Activated CD4-positive, alpha-beta T cell treated with anti-CD3 and anti-CD28 coated beads, Interleukin-2, Interleukin-4, amounts not matched to agents 100 ng/mL and 50 ng/mL, durations not matched to agents 16 hours and 8 hours (primary cell): Measurements from ENCODE around the gene PHLDB1.

ENCODE experiments used
- DNase-seq: peaks from one replicate; pipeline ENCODE4 v3.0.0-alpha.2; 2020; ENCODE audit warnings: low spot score

The PHLDB1 gene

DNA sequence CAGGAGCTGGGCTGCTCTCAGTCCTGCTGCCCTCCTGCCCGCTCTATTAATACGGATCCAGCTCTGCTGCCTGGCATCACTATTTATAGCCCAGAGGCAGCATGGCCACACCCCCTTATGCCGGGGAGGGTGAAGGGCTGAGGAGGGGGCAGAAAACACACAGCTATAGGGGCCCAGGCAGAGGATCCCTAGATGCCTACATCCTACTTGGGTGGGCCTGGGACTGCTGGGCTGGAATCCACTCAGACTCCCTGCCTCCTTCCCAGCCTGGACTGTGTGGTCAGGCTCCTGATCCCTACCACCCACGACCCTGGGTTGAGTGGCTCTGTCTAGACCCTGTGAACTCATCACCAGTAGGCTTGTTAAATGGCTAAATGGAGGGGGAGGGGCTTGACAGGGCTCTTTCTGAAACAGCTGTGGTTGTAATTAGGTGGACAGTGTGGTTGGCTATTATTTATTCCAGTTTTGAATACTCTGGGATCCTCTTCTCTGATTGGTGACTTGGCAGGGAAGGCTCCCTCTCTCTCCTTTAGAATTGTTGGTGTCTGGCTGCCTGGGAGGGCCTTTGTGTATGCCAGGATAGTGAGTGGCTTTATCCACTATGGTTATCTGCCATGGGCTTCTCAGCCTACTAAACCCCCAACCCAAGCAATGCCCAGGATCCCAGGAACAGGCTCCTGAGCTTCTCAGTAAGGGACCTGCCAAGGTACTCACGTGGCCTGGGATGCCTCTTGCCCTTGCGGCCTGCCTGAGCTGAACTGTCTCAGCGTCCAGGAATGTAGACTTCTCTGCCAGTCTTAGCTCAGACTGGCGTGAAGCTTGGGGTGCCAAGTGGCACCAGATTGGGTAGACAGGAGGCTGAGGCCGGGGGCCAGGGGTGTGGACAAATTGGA is 15.2 kb downstream of the PHLDB1 start:
- DNase-seq = no peak

DNA sequence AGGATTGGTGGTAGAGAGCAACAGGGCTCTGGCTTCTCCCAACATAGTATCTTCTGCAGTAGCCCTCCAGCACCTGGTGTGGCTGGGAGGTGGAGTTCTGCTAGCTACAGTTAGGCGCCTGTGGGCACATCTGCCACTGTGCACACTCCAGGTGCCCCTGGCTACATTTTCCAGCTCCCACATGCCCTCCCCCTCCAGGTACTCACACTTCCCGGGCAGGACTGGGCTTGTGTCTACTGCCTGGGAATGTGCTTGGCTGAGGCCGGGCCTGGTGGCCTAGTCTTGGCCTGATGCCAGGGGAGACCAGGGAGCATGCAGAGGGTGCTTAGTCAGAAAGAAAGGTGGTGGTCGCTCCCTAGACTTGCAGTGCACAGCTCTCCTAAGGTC is 15.8 kb downstream of the PHLDB1 start:
- DNase-seq = no peak

DNA sequence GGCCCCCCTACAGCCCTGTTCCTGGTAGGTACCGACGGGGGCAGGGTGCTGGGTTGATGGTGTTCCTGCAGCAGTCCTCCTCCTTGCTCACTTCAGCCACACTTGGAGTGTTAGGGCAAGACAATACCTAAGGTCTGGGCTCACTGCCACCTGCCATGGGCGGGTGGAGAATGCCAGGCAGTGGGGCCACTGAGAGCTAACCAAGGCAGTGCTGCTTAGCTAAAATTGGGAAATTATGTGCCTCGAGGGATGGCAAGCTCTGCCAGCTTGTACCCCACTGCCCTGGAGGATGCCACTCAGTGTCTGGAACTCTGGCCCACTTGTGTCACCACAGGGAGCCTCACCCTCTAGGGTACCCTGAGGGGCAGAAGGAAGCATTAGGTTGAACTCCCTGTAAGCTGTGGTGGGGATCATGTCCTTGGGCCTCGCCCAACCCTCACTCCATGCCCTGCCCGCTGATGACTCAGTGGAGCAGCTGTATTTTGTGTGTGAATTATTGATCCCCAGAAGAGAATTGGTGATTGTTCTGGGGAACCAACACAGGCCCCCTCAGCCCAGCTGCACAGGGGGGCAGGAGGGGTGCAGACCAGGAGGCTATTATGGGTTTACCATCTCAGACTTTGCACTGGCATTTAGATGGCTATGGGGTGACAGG is 17.7 kb downstream of the PHLDB1 start:
- no peak for DNase-seq

- no peak for DNase-seq
Observed at GRCh38 chr11:118625976-118626375, 18.6 kb downstream of the PHLDB1 start.

- DNase-seq = no peak
Observed at GRCh38 chr11:118627566-118627965, 20.2 kb downstream of the PHLDB1 start.

- no peak for DNase-seq
Observed at GRCh38 chr11:118628031-118628430, 20.6 kb downstream of the PHLDB1 start.

GRCh38 chr11:118628432-118628831 is 21.0 kb downstream of the PHLDB1 start:
- DNase-seq = no peak

GRCh38 chr11:118628861-118629549 is 21.6 kb downstream of the PHLDB1 start:
- DNase-seq = no peak

GRCh38 chr11:118629761-118630661 is 22.6 kb downstream of the PHLDB1 start:
- DNase-seq = no peak

DNA sequence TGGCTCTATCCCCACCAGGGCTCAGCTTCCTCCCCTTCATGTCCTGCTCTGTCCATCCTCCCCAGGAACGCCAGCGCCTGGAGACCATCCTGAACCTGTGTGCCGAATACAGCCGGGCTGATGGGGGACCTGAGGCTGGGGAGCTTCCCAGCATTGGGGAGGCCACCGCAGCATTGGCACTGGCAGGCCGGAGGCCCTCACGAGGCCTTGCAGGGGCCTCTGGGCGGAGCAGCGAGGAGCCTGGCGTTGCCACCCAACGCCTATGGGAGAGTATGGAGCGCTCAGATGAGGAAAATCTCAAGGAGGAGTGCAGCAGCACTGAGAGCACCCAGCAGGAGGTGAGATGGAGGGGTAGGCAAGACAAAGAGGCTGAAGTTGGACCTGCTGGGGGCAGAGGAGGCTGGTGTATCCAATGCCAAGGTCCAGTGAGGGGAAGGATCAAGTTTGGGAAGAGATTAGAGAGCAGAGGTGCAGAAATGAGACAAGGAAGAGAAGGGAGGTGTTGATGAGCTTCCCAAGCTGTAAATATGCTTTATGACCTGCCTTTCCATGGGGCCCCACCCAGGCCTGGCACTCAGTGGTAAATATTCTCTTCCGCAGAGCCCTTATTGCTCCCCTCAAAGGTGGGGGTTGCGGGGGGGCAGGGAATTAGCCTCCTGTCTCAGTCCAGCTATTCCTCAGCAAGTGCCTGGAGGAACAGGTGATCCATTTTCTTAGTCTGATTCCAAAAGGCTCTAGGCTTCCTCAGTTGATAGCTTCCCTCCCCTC is 23.9 kb downstream of the PHLDB1 start:
- DNase-seq = no peak

DNA sequence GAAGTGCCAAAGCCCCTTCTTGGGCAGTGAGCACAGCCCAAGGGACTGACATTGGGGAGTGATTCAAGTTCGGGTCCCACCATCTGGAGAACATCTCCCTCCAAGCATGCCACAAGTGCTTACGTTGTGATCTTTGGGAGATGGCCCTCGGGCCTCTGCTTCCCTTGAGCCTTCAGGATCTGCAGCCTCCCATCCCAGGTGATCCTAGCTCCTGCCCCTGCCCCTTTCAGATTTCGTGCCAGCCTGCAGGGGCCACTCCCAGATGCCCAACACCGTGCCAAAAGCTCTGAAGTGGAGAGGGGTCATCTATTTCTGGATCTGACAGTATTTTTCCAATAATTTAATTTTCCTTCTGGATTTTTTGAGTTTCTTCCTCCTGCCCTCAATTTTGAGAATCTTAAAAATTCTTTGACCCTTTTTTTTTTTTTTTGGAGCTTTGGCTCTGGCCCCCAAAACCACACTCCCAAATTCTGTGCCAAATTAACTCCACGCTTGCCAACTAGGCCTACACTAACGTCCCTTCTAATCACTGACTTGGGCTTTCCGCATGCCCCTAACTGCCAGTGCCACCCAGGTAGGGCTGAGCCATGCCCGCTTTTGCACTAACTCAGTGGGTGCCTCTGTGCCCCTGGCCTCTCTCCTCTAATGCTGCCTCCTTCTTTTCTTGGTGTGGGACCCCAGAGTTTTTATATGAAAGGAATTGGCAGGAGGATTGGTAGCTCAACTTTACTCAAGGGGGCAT is 25.3 kb downstream of the PHLDB1 start:
- no peak for DNase-seq

- no peak for DNase-seq
Observed at GRCh38 chr11:118633319-118633690, 25.9 kb downstream of the PHLDB1 start.

DNA sequence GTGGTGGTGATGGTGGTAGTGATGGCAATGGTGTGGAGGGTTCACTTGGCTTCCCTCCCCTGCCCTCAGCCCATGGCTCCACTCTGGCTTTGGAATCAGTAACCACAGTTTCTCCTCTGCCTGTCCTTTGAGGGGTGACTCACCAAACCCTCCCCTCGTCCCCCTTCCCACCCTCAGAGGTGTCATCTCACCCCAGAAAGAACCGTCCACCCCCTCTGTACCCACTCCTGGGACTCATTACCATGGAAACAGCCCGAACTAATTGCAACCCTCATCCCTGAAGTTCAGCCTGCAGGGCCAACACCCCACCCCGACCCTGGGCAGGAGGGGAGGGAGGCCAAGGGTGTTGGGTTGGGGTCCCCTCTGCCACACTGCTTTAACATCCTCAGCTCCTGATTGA is 26.6 kb downstream of the PHLDB1 start:
- DNase-seq = no peak

DNA sequence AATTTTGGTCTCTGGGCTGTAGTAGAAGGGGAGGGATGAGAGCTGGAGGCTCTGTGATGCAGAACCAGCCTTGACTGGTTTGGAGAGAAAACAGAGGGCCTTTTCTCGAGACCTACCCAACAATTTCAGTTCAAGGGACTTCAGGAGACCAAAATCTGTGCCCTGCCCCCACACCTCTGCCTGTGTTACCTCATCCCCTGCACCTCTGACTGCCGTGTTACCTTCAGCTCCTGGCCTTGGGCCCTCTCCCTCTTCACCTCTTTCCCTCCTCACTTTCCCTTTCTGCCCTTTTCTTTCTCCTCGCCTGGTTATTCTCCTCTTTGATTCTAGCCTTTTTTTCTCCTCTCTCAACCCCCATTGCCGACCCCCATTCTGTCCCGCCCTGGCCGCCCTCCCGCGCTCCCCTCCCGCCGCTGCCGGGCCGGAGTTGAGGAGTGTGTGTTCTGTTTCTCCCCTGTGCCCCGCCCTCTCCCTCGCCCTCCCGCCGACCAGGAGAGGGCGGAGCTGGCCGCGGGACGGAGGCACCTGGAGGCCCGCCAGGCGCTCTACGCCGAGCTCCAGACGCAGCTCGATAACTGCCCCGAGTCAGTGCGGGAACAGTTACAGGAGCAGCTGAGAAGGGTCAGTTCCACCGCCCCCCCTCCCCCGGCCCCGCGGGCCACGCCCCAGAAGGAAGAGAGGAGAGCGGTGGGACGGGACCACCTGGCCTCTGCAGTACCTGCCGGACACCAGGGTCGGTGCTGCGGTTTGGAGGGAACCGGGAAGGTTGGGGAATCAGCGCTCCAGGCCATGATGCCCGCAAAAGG is 27.2 kb downstream of the PHLDB1 start:
- no peak for DNase-seq

DNA sequence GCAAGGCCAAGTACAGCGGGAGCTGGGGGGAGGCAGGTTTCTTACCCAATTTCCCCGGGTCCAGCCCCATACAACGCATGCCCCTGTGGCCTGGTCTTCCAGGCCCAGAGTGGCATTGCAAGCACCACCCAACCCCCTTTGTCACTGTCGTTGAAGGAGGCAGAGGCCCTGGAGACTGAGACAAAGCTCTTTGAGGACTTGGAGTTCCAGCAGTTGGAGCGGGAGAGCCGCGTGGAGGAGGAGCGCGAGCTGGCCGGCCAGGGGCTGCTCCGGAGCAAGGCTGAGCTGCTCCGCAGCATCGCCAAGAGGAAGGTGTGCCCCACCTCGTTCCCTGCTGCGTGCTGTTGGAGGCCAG is 27.8 kb downstream of the PHLDB1 start:
- DNase-seq = no peak

GRCh38 chr11:118635642-118636041 is 28.2 kb downstream of the PHLDB1 start:
- DNase-seq = no peak

DNA sequence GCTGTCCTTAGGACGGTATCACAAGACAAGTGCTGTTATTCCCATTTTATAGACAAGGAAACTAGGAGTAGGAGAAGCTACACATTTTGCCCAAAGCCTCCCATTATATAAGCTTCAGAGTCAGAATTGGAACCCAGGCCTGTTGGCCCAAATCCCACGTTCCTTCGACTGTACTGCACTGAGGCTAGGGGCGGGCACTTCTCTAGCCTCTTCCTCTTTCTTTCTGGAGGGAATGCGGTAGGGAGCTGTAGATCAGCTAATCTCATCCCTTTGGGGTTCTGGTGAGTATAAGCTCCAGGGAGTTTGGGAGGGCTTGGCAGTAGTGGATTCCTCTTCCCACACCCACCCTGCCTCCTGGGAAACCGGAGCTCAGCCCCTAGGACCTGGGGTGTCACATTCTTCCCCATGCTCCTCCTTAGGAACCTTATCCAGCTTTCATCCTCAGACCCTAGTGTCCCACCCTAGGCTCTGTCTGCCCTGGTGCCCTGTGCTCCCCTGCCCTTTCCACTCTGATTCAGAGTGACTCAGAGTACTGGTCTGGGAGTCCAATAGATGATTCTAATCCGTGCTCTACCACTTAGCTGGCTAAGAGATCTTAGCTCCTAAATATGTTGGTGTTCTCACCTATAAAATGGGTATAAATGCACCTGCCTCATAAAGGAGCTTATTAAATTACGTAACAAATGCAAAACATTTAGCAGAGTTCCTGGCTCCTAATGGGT is 29.3 kb downstream of the PHLDB1 start:
- no peak for DNase-seq

- DNase-seq = no peak
Observed at GRCh38 chr11:118638726-118639125, 31.3 kb downstream of the PHLDB1 start.

- no peak for DNase-seq
Observed at GRCh38 chr11:118639899-118640298, 32.5 kb downstream of the PHLDB1 start.
